LoVo (cell line): ENCODE data around the gene SPOCD1.
A peak's percentile ranks its signal among the peaks of the same experiment; 100 is the strongest.

Experiments
- DNase-seq: peaks from one replicate; pipeline ENCODE4 v3.0.0-alpha.2; 2016; ENCODE audit warnings: low spot score

The SPOCD1 gene

DNA sequence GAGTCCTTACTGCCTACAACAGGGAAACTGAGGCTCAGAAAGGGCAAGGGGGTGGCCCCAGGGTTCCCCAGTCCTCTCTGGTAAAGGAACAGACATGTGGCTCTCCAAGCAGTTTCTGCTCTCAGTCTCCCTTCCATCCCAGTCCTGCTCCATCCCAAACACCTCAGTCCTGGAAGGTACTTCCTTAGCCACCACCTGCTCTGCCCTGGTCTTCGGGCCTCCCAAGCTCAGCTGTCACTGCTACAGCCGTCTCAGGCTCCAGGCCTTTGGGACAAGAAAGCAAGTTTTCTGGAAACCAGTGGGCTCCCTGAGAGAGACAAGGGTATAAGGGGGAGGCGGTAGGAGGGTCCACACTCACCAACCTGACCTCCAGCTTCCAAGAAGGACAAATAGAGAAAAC lies 28.6 kb downstream of the SPOCD1 start:
- no peak for DNase-seq

DNA sequence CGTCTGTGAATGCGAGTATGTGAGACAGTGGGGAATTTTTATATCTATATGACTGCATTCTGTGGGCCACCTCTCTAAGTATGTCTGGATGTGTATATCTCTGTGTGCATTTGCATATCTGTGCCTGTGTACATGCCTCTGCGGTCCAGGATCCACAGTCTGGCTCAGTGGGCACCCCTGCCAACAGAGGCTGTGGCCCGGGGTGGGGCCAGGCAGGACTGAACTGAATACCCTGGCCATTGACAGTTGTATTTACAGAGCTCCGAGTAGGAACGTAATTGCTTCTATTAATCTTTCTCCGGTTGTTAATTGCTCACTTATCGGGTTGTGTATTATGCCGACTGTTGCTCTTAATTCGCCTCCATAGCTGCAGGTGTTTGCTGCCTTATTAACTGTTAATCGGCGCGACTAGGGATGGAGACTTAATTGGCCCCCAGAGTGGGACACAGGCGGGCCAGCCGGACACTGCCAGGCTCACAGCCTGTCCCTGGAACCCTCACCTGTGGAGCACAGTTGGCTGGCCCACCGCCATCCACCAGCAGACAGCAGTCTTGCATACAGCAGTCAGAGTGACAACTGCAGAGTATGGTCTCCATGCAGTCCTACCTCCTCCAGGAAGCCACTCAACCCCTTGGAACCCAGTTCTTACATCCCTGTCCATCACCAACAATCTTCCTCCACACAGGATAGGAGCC lies 29.3 kb downstream of the SPOCD1 start:
- DNase-seq = no peak

DNA sequence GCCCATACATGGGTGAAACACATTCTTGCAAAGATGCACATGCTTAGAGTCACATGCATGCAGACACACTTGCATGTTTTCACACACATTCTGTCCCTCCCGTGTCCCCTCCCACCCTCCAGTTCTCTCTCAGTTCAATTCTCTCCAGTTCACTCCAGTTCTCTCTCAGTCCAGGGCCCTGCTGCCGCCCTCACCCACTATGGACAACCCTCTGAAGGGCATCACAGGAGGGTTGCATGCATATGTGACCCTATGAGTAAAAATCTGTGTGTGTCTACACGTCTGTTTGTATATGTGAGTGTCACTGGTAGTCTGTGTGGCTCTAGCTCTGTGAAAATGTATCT lies 29.9 kb downstream of the SPOCD1 start:
- no peak for DNase-seq

DNA sequence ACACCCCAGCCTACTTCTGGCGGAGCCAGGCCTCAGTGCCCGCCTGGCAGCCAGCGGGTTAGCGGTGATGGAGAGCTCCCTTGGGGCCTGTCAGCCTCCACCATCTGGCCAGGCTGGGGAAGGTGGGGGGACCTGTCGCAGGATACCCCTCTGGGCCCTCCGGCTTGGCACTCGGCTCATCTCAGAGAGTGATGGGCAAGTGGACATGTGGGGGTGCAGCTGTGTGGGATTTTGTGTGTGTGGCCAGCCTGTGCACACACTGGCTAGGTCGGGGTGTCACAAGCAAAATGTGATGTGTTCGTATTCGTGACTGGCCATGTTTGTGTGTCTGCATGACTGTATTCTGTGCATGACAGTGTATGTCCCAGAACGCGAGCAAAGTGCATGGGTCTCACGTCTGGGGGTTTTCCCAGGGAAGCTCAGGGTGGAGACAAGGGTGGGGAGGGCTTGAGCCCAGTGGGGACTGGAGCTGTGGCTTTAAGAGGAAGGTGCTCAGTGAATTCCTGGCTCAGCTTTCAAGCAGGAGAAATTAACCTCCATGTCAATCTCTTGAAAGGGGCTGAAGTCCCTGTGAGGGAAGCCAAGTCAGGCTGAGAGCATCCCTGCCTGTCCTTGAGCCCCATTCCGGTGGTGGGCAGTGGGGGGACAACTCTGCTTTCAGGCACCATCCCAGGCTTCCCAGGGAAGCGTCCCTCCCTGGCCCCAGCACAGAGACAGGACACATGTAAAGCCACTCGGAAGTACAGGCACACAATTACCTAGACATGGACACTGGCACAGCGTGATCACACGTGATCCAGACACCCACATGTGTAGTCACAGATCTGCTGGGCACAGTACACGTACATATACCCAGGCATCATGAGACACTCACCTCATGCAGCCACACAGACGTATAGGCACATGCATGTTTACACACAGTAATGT lies 30.5 kb downstream of the SPOCD1 start:
- DNase-seq = no peak

DNA sequence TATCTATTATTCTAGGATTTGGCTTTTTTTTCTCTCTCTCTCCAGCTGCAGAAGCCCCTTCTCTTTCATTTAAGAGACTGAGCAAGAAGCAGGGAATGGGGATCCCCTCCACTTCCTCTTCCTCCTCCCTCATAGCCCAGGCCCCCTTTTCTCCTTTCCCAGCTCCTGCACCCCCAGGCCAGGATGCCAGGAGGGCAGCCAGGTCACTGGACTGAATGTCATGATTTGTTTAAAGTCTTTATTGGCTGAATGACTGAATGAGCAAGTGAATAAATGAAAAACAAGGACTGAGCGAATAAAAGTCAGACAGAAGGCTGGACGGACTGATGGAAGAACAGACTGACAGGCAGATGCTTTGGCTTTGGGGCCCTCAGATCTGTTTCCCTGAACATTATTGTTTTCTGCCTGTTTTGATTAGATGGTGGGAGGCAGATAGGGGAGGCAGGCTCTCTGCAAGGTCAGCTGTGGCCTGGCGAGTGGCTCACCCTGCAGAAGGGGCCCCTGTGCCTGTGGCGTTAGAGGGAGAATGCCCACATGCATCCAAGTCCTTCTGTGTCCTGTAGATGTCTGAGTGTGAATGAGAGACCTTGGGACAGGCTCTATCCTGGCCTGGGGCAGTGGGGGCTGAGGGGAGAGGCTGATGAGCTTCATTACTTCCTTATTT lies 31.3 kb downstream of the SPOCD1 start:
- DNase-seq = no peak

DNA sequence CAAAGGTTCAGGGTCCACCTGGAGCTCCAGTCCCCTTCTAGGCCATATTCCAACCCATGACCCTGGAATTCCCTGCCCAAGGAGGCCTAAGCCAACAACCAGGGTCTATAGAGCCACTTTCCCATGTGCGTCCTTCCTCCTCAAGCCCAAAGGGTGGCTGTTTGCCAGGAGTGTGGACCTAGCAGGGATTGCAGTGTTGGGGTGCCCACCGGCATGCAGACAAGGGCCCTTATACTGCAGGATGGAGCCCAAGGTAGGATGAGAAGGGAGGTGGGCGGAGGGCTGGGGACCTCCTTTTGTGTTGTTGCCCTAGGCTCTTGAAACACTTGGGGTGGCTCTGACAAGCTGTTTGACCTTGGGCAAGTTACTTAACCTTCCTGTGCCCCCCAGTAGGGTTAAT lies 32.0 kb downstream of the SPOCD1 start:
- no peak for DNase-seq

DNA sequence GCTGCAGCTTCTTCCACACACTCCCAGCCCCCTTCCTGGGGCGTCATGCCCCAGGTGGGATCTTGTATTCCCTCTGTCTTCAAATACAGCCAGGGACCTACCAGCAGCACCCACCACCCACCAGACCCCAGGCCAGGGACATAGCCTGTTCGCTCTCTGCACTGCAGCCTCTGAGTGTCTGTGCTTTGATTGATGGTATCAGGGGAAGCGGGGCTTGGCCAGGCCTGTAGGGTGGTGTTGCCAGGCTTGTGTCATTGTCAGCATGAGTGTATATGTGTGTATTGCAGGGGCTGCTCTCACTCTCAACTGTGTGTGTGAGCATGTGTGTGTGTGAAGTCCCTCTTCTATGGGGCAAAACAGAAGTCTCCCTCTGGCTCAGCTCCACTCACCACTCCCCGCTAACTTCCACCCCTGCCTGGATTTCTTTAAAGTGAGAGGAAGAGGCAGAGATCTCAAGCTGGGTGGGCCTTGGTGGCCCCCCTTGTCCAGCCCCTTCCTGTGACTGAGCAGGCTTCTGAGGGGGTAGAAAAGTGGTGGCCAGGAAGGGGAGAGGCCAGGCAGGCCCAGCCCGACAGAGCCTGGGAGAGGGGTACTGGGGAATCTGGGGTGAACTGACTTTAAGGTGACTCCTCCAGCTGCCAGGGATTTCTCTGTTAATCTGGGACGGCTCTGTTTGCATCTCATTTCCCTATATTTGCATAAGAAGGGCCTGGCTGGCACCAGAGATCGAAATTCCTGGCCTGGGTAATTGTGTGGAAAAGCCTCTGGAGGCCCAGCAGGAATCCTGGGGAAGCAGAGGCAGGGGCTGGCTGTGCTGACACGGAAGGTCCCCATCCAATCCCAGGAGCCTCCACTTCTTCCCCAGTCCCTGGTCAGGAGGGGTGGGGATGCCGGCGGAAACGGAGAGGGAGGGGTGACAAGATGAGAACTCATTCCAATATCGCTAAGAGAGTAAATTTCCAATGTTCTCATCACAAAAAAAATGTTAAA lies 33.1 kb downstream of the SPOCD1 start:
- DNase-seq = no peak

DNA sequence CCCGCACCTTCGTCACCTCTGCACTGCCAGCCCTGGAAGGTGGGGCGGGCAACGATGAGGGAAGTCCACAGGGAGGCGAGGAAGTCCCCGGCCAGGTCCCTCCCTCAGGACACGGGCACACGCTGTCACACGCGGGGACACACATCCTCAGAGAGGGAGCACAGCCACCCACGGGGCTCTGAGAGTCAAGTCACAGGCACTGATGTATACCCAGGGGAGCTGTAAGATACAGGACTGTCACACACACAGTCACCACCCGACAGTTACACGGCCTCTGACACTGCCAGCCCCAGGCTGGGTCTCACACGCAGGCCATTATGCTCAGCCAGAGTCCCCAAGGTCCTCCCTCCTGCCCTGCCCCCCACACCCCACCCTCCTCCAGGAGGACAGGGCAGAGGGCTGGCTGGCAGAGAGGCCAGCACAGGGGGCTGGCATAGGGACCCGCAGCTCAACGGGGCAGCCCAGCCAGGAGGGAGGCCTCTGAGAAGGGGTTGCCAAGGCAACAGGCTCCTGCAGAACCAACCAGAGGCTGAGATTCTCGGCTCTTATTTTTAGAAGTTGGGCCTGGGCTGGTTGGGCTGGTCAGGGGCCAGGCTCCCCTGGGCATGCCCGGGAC lies 34.0 kb downstream of the SPOCD1 start:
- DNase-seq = no peak

DNA sequence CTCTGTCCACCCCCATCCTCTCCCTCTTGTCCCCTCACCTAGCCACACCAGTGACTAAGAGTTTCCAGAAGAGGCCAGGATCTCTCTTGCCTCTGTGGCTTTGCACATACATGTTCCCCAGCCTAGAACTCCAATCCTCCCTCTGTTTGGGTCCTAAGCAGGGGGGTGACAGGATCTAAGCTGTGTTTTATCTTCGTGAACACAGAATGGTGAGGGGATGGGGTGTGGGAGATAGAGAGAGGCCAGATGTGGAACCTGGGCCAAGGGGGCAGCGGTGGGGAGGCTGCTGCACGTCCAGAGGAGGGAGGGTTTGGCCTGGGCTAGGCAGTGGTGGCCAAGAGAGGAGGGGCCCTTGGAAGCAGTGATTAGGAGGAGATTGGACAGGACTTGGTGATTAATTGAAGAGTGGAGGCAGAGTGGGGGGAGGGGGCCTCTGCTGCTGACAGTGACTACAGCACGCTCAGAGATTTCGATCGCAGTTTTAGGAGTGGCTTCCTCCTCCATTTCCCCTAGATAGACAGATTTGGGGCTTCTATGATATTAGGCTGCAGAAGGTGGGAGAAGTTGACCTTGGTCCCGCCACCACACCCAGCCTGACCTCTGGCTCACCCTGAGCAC lies 34.6 kb downstream of the SPOCD1 start:
- no peak for DNase-seq

DNA sequence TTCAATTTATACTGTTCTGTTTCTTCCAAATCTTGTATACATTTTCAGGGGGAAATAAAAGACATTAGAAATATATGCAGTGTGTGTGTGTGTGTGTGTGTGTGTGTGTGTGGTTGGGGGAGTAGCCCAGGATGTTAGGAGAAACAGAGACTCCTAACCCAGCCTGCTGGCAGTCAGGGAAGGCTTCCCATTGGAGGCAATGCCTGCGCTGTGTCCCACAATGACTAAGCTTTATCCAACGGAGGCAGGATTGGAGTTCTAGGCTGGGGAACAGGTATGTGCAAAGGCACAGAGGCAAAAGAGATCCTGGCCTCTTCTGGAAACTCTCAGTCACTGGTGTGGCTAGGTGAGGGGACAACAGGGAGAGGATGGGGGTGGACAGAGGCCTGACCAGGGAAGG lies 35.2 kb downstream of the SPOCD1 start:
- no peak for DNase-seq

DNA sequence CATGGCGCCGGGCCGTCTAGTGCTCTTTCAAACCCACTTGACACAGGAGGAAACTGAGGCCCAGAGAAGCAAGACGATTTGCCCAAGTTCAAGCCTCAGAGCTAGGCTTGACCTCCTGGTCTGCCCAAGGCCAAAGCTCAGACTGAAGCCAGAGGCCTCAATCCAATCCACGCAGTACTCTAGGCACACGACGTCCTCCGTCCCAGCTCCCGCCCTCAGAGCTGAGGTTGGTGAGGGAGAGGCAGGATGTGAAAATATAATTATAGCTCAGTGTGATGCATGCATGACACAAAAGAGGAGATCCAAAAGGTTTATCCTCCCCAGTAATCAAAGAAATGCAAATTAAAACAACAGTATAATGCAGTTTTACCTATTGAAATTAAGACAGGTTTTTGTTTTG lies 36.1 kb downstream of the SPOCD1 start:
- no peak for DNase-seq

DNA sequence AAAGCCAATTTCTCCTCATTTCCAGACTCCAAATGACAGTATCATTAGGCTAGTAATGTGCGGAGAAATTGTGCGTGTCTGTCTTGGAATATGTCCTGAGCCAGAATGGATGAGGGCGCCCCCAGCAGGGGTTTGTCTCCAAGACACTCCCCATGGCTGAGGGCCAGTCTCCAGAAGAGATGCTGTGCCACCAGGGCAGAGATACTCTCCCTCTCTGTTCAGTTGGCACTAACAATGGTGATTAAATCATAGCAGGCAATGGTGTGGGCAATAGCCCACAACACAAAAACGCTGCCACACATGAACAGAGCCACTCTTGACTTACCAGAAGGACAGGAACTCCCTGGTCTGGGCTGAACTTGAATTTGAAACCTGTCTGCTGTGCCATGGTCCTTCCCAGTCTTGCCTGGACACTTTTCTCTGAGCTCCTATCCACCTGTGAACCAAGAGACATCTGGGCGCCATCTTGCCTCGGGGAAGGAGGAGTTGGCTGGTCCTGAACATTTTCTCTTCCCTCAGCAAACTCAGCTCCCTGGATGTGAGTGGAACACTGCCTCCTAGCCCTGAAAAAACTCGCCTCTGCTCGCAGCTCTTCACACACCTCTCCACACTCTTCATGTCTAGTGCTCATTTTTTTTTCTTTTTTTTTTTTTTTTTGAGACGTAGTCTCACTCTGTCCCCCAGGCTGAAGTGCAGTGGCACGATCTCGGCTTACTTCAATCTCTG lies 36.9 kb downstream of the SPOCD1 start:
- no peak for DNase-seq

DNA sequence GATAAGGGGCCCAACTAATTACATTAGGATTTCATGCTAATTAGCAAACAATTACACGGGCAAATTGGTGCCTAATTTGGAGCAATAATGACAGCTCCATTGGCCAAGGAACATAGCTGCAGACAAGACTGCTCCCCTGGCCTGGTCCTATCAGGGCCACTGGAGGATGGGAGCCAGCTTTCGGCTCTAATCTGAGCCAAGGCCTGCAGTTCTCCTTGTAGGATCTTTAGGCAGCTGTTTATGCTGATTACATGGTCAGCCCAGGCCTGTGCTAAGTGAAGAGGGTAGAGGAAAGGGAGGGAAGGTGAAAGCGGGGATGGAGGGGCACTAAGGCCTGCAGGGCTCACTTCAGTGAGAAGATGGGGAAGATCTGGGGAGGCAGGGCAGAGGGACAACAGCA lies 39.3 kb downstream of the SPOCD1 start:
- no peak for DNase-seq

DNA sequence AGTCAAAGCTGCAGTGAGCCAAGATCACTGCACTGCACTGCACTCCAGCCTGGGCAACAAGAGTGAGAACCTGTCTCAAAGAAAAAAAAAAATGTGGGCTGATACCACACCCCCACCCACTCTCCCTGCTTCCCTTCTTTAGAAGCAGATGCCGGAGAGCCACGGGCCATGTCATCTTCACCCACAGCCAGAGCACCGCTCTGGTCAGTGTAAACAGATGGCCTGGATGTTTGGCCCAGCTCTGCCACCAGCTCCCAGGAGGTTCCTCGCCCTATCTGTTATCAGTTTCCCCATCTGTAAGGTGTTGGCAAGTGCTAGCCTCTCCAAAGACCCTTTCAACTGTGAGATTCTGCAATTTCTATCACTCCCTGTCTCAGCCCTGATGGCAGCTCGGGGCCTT lies 39.8 kb downstream of the SPOCD1 start:
- no peak for DNase-seq

DNA sequence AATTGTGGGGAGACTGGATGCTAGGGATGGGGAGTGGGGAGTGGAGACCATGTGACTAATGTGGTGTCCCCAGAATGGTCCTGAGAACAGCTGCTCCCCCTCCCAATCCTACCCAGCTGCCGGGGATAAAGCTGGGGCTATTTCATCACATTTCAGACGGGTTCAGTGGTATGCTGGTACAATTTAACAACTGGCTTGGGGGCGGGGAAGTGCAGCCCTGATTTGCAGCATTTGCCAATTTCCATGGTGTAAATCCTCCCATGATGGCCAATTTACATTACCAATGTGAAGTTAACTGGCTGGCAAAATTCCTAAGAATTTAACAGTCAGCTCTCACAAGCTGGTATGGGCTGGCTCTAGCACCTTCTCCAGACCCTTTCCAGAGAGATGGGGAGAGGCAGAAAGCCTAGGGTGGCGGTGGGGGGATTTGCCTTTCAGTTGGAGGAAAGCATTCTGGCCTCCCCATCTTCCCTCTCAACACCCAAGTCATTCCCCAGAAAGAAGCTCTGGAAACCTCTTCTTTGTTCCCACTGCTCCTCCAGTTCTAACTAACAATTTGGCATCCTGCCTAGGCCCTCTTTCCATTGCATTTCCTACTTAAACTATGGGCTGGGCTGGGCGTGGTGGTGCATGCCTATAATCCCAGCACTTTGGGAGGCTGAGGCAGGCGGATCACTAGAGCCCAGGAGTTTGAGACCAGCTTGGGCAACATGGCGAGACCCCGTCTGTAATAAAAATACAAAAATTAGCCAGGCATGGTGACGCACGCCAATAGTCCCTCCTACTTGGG lies 40.4 kb downstream of the SPOCD1 start:
- peak; percentile 7 for DNase-seq

DNA sequence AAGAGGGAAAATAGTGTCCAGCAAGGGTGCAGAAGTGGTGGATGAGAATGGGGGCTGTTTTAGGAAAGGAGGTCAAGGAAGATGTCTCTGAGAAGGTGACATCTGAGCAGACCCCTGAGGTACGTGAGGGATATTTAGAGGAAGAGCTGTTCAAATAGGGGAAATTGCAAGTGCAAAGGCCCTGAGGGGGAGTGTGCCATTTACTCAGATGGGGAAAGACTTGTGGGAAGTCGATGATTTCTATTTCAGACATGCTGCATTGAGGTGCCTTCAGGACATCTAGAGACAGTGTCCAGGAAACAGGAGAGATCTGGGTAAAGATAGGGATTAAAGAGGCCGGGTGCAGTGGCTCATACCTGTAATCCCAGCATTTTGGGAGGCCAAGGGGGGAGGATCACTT lies 41.3 kb downstream of the SPOCD1 start:
- no peak for DNase-seq

DNA sequence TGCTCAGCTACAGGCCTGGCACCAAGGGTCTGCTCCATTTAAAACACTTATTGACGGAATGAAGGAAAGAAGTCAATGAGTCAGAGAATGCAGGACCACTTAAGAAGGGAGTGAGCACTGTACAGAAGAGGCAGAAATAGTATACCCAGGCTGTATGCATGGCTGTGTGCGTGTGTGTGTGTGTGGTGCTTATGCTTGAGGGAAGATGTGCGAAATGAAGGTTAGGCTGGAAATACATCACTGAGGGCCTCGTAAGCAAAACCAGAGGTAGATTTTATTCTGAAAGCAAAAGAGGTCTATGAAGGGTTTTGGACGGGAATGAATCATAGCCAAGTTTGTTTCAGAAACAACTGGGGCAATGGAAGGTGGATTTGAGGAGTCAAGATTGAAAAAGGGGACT lies 42.0 kb downstream of the SPOCD1 start:
- DNase-seq = no peak

DNA sequence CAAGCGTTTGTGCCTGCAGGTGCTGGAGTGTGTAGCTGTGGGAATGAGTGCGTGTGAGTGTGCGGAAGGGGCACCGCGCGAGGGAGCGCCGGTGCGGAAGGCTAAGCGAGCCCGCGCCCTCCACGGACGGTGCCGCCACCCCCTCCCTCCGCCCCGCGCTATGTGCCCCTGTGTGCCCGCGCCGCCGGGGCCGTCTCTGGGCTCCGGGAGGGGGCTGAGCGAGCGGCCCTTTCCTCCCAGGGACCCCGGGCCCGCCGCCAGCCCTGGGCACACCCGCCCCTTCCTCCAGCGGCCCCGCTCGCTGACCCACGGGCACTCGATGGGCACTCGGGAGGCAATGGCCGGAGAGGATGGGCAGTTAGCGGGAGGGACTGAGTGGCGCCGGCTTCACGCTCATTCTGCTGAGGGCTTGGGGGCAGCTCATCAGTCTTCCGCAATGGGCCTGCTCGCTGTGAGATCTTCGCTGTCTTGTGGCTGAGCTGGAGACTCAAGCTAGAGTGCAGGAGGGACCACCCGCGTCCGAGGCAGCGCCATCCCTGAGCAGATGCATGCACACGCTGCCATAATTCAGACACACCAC lies 43.1 kb downstream of the SPOCD1 start:
- DNase-seq = no peak
